ENCODE data around the gene SAP25.
A peak's percentile ranks its signal among the peaks of the same experiment; 100 is the strongest.

SAP25 gene

GRCh38 chr7:100573691-100574361 is at the start of gene SAP25:
Gene SAP25, minus strand, starts transcription at chr7:100573900. Its CDS starts 158 bp downstream, at chr7:100573742.
- DNase-seq, result no peak

- DNase-seq, result no peak
These were observed 47.9 kb upstream of the SAP25 start for GRCh38 chr7:100621554-100621953.

DNA sequence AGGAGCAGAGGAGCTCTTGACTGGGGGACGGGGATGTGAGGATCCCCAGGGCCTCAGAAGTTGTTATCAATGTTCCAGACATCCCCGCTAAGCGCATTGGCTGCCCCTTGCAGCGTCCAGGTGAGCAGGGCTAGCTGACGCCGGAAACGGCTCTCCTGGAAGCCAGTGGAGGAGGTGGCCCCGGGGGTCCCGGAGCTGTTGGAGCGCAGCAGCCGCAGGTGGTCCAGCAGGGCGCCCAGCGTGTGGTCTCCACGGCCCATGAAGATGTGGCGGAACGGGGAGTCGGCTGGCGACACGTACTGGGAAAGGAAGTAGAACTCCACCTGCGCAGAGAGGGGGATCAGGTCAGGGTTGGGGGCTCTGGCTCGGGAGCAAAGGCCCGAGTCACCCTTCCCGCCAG is 47.1 kb upstream of the SAP25 start:
- DNase-seq, result peak; percentile 18

DNA sequence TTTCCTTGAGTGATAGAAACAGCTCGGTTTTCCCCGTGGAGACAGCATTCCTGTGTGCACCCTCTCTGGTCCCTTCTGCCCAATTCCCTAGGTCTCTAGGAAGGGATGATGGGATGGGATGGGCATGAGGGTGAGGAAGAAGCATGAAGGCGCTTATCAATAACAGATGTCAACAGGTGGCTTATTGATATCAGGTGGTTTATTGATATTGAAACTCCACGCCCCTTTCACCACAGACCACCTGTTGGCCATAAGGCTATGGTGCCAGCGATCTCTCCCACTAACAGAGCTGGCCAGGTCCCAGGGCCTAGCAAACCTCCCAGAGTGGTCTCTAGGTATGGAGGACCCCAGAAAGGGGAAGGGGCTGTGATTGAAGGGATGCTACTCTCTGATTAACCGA is 46.5 kb upstream of the SAP25 start:
- DNase-seq, result no peak

- no peak for DNase-seq
These were observed 40.7 kb upstream of the SAP25 start for GRCh38 chr7:100614308-100614861.

DNA sequence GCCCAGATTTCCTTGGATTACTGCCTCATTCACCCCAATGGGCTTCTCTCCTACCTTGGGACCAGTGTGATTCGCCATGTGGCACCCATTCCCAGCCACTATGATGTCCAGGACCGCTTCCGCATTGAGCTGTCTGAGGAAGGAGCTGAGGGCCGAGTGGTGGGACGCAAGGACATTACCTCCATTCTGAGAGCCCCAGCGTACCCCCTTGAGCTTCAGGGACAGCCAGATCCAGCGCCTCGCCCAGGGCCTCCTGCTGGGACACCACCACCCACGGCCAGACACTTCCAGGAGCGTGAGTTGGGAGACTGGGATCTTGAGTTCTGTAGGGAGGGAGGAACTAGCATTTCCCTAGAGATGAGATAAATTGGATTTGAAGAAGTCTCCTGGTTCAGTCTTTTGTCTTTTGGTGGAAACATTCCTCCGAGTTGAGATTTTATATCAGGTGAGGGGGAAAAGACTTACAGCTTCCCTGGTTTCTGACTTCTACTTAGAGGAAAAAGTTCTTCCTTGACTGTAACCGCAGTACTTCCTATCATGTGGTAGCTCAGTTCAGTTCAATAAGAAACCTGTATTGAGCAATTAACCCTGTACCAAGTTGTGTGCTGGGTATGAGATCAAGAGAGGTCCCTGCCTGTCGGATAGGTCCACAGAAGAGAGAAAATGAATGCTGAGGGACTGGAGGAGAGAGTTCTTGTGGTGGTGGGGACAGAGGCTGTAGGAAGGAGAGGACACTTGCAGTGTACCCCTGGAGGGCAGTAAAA is 39.9 kb upstream of the SAP25 start:
- DNase-seq, result no peak

- DNase-seq, result no peak
These were observed 39.2 kb upstream of the SAP25 start for GRCh38 chr7:100612730-100613390.

- peak; percentile 99 for DNase-seq
These were observed 38.5 kb upstream of the SAP25 start, which contains the start of gene MOSPD3 for GRCh38 chr7:100611983-100612729. Gene MOSPD3, plus strand, starts transcription at chr7:100612540. Its CDS starts 252 bp downstream, at chr7:100612792.

GRCh38 chr7:100609958-100610357 is 36.3 kb upstream of the SAP25 start:
- DNase-seq, result no peak

DNA sequence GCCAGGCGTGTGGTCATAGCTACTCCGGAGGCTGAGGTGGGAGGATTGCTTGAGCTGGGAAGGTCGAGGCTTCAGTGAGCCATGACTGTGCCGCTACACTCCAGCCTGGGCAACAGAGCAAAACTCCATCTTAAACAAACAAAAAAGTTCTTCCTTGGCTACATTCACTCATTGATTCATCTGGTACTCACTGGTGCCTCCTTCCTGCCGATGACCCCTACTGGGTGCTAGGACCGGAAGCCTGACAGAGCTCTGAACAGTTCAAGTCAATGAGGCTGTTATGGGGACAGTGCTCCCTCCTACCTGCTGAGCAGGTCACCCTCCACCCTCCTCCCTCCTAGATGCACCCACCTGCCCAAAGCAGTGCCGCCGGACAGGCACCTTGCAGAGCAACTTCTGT is 33.4 kb upstream of the SAP25 start:
- DNase-seq, result no peak

DNA sequence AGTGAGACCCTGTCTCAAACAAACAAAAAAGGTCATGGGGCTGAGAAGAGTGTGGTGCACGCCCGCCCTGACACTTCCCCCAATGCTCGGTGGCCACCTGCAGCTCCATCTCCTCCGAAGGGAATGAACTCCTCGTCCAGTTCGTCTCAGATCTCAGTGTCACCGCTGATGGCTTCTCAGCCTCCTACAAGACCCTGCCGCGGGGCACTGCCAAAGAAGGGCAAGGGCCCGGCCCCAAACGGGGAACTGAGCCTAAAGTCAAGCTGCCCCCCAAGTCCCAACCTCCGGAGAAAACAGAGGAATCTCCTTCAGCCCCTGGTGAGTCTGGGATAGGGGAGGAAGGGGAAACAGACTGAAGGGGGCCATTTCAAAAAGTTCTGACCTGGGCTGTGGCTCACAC is 32.6 kb upstream of the SAP25 start:
- DNase-seq, result no peak

- peak; percentile 16 for DNase-seq
These were observed 31.5 kb upstream of the SAP25 start for GRCh38 chr7:100604976-100605911.

DNA sequence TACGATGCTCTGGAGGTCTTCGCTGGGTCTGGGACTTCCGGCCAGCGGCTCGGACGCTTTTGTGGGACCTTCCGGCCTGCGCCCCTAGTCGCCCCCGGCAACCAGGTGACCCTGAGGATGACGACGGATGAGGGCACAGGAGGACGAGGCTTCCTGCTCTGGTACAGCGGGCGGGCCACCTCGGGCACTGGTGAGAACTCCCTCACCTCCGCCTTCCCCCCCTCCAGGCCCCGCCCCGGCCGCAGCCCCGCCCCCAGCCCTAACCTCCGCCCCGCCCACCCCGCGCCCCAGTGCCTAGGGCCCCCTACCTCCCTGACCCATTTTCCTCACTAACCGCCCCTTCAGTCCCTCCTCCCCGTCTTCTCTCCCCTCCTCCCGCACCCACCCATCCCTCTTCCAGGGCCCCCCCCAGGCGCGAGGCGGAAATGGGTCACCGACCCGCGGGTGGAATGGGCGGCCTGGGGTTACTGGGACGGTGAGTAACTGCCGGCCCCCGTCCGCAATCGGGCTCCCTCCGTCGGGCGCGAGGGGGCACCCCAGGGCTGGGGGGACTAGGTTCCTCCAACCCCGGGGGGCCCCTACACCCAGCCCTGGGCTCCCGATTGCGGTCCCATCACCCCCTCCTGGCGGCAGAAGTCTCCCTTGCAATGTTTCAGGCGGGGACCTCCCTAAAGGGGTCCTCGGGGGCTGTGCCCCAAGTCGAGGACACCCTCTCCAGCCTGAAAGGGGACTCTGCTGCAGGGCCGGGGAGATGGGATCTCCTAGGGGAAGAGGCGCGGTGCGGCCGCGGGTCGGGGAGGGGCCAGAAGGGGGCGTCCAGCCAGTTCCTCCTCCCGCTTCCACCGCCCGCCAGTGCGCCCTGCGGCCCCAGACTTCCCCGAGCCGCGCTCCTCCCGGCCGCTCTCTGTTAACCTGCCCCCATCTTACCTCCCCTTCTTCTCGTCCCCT is 30.6 kb upstream of the SAP25 start:
- DNase-seq, result peak; percentile 69

GRCh38 chr7:100603726-100604027 is 30.0 kb upstream of the SAP25 start:
- peak; percentile 43 for DNase-seq

GRCh38 chr7:100602889-100603725 is 29.4 kb upstream of the SAP25 start:
- no peak for DNase-seq

GRCh38 chr7:100600730-100601038 is 27.0 kb upstream of the SAP25 start:
- no peak for DNase-seq

DNA sequence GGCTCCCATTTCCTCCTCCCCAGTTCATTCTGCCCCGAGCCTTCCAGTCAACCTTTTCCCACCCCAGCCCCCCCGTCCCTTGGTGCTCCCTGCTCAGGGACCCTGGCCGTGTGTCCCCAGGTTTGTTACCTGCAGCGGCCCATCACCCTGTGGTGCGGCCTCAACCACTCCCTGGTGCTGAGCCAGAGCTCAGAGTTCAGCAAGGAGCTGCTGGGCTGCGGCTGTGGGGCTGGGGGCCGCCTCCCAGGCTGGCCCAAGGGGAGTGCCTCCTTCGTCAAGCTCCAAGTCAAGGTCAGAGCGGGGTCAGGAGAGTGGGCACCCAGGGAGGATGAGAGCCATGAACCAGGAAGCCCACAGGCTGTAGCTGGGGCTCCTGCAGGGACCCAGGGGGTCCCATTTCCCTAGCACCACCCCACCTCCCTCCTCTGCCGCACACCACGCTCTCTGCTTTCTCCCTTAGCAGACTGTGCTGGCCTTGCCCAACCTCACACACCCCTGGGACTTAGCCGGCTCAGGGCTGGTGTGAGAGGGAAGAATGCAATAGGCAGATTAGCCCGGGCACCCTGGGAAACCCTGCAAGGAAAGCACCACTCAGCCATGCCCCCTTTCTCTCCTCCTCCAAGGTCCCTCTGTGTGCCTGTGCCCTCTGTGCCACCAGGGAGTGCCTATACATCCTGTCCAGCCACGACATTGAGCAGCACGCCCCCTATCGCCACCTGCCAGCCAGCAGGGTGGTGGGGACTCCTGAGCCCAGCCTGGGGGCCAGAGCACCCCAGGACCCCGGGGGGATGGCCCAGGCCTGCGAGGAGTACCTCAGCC is 26.4 kb upstream of the SAP25 start:
- no peak for DNase-seq

GRCh38 chr7:100598425-100598824 is 24.7 kb upstream of the SAP25 start:
- DNase-seq, result no peak

DNA sequence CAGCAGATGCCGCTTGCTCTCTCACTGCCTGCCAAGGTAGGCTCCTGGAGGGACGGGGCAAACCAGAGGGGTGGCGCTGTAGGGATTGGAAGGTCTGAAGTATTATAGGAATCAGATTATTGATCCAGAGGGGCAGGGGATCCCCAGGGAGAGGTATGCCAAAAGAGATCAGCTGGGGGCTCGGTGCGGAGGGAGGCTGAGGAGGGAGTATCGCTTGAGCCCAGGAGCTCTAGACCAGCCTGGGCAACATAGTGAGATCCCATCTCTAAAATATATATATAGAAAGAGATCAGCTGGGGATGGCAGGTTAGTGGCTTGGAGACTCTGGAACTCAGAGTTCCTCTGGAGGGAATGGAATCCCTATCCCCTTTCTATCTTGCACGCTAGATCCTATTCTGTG is 21.5 kb upstream of the SAP25 start:
- DNase-seq, result no peak
